ENCODE results near the gene LCAT. TPM values are rescaled to one million over a fixed set of nuclear protein-coding genes. Genes with fewer than 3 reads are reported as not detected.

Gene LCAT
- total and polyA plus RNA-seq, 7 experiments from 2014 or later: 0.33 to 23.6 (median 11.9) TPM

DNA sequence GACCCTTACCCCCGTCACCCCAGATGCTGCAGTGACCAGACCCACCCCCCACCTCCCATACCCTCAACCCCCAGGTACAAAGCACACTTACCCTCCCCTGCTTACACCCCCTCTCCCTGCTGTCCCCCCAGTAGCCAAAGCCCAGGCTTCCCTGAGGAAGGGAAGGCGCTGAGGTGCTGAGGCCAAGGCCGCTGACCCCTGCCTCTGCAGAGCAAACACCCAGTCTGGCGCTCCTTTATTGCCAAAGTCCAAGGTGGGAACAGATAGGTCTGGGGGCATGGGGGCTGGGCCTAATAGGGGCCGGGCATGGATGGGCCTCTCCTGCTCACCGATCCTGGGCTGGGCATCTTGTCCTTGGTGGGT lies 683 bp downstream of the LCAT start:
- no peaks in the 10 kb centered on the region for H3K27me3 ChIP-seq (ENCODE audit: control insufficient read depth in 2 of 2, insufficient read depth in 2 of 2, low read length in 2 of 2)
- no peaks in the 10 kb centered on the region for H3K9me3 ChIP-seq (ENCODE audit: control insufficient read depth in 2 of 3, low read length in 3 of 3)
- no peak for DNase-seq
- no peak overlapping the region for H3K4me3 ChIP-seq (ENCODE audit: low read length)
- Mint-ChIP-seq H3K36me3 (peaks cover 0 to 10% (median 0%) of the 10 kb centered on the region in 5 donors), H3K4me1 (peaks cover 17 to 32% (median 23%) of the 10 kb centered on the region in 7 donors), H3K27ac (no peak overlapping the region), H3K9me3 (no peaks in the 10 kb centered on the region), H3K27me3 (no peaks in the 10 kb centered on the region), H3K4me3 (no peak overlapping the region)
- peaks cover 0 to 25% of the 10 kb centered on the region in 2 donors for H3K4me1 ChIP-seq (ENCODE audit: control insufficient read depth in 2 of 2, insufficient read depth in 2 of 2, low read length in 2 of 2)
- intact Hi-C loops (cut with micrococcal nuclease): no loop called here
- ChIA-PET CTCF (no interaction called here), POLR2A (interaction anchor here (0.8 kb wide), 1 partner anchor 22 kb away, joined by 4 read pairs; no protein-coding TSS in a partner anchor)
- no peak for ATAC-seq
- no peak overlapping the region for H3K27ac ChIP-seq (ENCODE audit: low read depth, low read length)
- H3K36me3 ChIP-seq (ENCODE audit: control insufficient read depth in 2 of 3, insufficient read depth in 3 of 3, low read length in 3 of 3): peaks cover 0 to 51% (median 0%) of the 10 kb centered on the region in 3 experiments

DNA sequence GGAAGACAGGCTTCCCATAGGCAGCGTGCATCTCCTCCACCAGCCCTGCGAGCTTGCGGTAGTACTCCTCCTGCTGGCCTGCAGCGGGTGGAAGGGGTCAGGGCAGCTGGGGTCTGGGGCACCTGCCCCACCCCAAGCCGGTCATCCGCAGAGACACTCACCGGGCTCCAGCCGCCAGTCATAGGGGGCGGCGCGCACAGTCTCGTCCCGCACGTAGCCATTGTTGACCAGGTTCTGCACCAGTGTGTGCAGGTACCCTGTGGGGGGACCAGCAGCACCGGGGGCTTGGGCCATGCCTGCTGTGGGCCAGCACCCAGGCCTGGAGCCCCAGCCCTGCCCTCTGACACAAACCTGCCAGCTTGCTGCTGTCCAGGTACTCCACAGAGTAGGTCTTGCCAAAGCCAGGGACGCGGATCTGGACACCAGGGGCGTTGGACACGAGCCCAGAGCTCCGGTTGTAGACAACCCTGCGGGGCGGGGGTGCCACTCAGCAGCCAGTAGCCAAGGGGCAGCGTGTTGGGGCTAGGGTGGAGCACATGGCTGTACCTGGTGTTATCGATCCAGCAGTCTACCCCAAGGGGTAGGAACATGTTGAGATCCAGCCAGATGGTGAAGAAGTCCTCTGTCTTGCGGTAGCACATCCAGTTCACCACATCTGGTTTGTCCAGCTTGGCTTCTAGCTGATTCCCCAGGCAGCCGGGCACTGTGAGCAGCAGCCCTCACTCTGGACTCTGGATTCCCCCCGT lies 1.2 kb downstream of the LCAT start:
- Mint-ChIP-seq H3K27me3 (no peaks in the 10 kb centered on the region), H3K27ac (peak overlapping the region in 3 of 9 donors; percentile 5 to 71 (median 62)), H3K4me3 (no peak overlapping the region), H3K36me3 (peaks cover 0 to 10% (median 0%) of the 10 kb centered on the region in 5 donors), H3K9me3 (no peaks in the 10 kb centered on the region), H3K4me1 (peaks cover 17 to 32% (median 22%) of the 10 kb centered on the region in 7 donors)
- Histone ChIP-seq H3K9me3 (ENCODE audit: control insufficient read depth in 2 of 3, low read length in 3 of 3) (no peaks in the 10 kb centered on the region), H3K36me3 (ENCODE audit: control insufficient read depth in 2 of 3, insufficient read depth in 3 of 3, low read length in 3 of 3) (peaks cover 0 to 45% (median 0%) of the 10 kb centered on the region in 3 experiments), H3K4me3 (ENCODE audit: low read length) (no peak overlapping the region), H3K27me3 (ENCODE audit: control insufficient read depth in 2 of 2, insufficient read depth in 2 of 2, low read length in 2 of 2) (no peaks in the 10 kb centered on the region), H3K27ac (ENCODE audit: low read depth, low read length) (no peak overlapping the region), H3K4me1 (ENCODE audit: control insufficient read depth in 2 of 2, insufficient read depth in 2 of 2, low read length in 2 of 2) (peaks cover 0 to 25% of the 10 kb centered on the region in 2 donors)
- CTCF ChIA-PET: interaction anchor here (0.8 to 2.5 kb wide), 3 partner anchors 24 to 51 kb away, joined by 3 to 7 read pairs (median 4); no protein-coding TSS in a partner anchor
- DNase-seq (no peak), ATAC-seq (no peak)
- POLR2A ChIA-PET: no interaction called here
- intact Hi-C loops (cut with micrococcal nuclease): no loop called here

DNA sequence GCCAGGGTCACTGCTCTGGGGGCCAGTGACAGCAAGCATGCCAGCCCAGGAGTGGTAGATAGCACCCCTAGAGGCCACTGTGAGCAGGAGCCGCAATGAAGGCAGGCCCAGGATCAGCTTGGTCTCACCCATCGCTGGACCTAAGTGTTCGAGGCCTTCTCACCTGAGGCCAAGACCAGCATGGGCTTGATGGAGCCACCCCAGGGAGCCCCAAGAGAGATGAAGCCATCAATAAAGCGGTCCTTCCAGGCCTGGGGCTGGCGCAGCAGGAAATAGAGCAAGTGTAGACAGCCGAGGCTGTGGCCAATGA lies 1.8 kb downstream of the LCAT start:
- ATAC-seq (peak; percentile 64), DNase-seq (peak in 4 of 9 donors; percentile 17 to 31 (median 24))
- intact Hi-C loops (cut with micrococcal nuclease): no loop called here
- Histone ChIP-seq H3K4me3 (ENCODE audit: low read length) (no peak overlapping the region), H3K27me3 (ENCODE audit: control insufficient read depth in 2 of 2, insufficient read depth in 2 of 2, low read length in 2 of 2) (no peaks in the 10 kb centered on the region), H3K36me3 (ENCODE audit: control insufficient read depth in 2 of 3, insufficient read depth in 3 of 3, low read length in 3 of 3) (peaks cover 0 to 41% (median 0%) of the 10 kb centered on the region in 3 experiments), H3K9me3 (ENCODE audit: control insufficient read depth in 2 of 3, low read length in 3 of 3) (no peaks in the 10 kb centered on the region), H3K4me1 (ENCODE audit: control insufficient read depth in 2 of 2, insufficient read depth in 2 of 2, low read length in 2 of 2) (peaks cover 4 to 29% of the 10 kb centered on the region in 2 donors), H3K27ac (ENCODE audit: low read depth, low read length) (no peak overlapping the region)
- H3K36me3 Mint-ChIP-seq: peaks cover 0 to 11% (median 0%) of the 10 kb centered on the region in 5 donors
- POLR2A ChIA-PET: no interaction called here
- H3K4me1 Mint-ChIP-seq: peaks cover 21 to 37% (median 26%) of the 10 kb centered on the region in 7 donors
- H3K27me3 Mint-ChIP-seq: no peaks in the 10 kb centered on the region
- no peaks in the 10 kb centered on the region for H3K9me3 Mint-ChIP-seq
- no peak overlapping the region for H3K4me3 Mint-ChIP-seq
- H3K27ac Mint-ChIP-seq: peak overlapping the region in 7 of 9 donors; percentile 47 to 85 (median 74)
- CTCF ChIA-PET: interaction anchor here (0.8 to 2.5 kb wide), 4 partner anchors 24 to 375 kb away, joined by 3 to 7 read pairs (median 4); no protein-coding TSS in a partner anchor

DNA sequence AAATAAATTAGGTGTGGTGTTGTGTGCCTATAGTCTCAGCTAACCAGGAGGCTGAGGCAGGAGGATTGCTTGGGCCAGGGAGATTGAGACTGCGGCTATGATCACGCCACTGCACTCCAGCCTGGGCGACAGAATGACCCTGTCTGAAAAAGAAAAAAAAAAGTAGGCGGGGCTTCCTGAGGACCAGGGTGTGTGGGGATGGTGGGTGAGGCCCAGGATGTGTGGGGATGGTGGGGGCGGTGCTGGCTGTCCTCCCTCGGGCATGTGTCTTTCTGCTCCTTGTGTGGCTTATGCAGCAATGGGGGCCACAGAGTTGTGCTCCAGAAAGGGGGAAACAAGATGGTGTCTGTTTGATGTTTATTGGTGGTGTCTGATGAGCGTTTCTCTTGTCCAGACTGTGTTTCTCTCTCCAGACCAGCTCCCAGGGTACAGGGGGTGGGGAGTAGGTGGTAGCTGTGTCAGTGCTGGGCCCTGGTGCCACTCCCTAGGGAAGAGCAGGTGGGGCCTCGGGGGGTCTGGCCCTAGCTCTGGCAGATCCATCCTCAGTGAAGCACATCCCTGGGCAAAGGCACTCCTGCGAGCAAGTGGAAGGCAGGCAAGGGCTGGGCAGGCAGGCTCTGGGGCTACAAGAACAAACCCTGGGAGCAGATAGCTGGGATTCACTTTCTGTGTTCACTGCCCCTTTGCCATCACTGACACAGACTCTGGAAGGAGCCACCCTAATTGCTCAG lies 2.3 kb downstream of the LCAT start:
- H3K27me3 ChIP-seq (ENCODE audit: control insufficient read depth in 2 of 2, insufficient read depth in 2 of 2, low read length in 2 of 2): no peaks in the 10 kb centered on the region
- CTCF ChIA-PET: interaction anchor here (0.8 to 3.0 kb wide), 7 partner anchors 25 to 376 kb away, joined by 3 to 14 read pairs (median 6); partner anchors contain the start of gene NRN1L
- H3K4me3 ChIP-seq (ENCODE audit: low read length): no peak overlapping the region
- DNase-seq: no peak
- intact Hi-C loops (cut with micrococcal nuclease): no loop called here
- H3K27ac ChIP-seq (ENCODE audit: low read depth, low read length): no peak overlapping the region
- peaks cover 9 to 33% of the 10 kb centered on the region in 2 donors for H3K4me1 ChIP-seq (ENCODE audit: control insufficient read depth in 2 of 2, insufficient read depth in 2 of 2, low read length in 2 of 2)
- no peaks in the 10 kb centered on the region for H3K27me3 Mint-ChIP-seq
- POLR2A ChIA-PET: interaction anchor here (0.5 to 1.7 kb wide), 5 partner anchors 55 to 399 kb away, joined by 3 to 4 read pairs (median 3); partner anchors contain the start of gene DPEP2
- H3K4me3 Mint-ChIP-seq: peak overlapping the region in 2 of 10 donors; percentile 12 to 14
- peaks cover 24 to 42% (median 30%) of the 10 kb centered on the region in 7 donors for H3K4me1 Mint-ChIP-seq
- no peaks in the 10 kb centered on the region for H3K9me3 ChIP-seq (ENCODE audit: control insufficient read depth in 2 of 3, low read length in 3 of 3)
- peaks cover 0 to 36% (median 0%) of the 10 kb centered on the region in 3 experiments for H3K36me3 ChIP-seq (ENCODE audit: control insufficient read depth in 2 of 3, insufficient read depth in 3 of 3, low read length in 3 of 3)
- peak overlapping the region in 8 of 9 donors; percentile 60 to 88 (median 79) for H3K27ac Mint-ChIP-seq
- H3K9me3 Mint-ChIP-seq: no peaks in the 10 kb centered on the region
- no peak for ATAC-seq
- peaks cover 0 to 15% (median 0%) of the 10 kb centered on the region in 5 donors for H3K36me3 Mint-ChIP-seq

DNA sequence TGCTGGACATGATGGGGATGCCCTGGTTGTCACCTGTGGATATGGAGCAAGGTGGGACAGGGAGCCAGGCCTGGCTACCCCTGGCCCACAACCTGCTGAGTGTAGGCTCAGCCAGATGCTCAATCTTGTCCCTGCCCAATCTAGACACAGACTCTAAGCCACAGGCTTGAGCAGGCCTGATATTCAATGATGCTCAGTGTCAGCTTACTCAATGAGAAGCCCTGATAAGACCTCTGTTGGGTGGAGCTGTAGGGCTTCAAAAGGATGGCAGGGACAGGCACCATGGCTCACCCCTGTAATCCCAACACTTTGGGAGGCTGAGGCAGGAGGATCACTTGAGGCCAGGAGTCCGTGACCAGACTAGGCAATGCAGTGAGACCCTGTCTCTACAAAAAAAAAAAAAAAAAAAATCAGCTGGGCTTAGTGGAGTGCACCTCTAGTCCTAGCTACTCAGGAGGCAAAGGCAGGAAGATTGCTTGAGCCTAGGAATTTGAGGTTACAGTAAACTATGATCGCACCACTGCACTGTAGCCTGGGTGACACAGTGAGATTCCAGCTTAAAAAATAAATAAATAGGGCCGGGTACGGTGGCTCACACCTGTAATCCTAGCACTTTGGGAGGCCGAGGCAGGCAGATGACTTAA lies 3.4 kb downstream of the LCAT start:
- intact Hi-C loops (cut with micrococcal nuclease): no loop called here

More for the DNA sequence above, 3.4 kb downstream of the LCAT start:
- Mint-ChIP-seq H3K4me3 (peak overlapping the region in 9 of 10 donors; percentile 51 to 76 (median 73)), H3K4me1 (peaks cover 26 to 45% (median 33%) of the 10 kb centered on the region in 7 donors), H3K9me3 (no peaks in the 10 kb centered on the region), H3K36me3 (peaks cover 0 to 17% (median 4%) of the 10 kb centered on the region in 5 donors), H3K27me3 (peaks cover 0 to 3% (median 0%) of the 10 kb centered on the region in 5 donors), H3K27ac (peak overlapping the region; percentile 23 to 95 (median 91))
- H3K27me3 ChIP-seq (ENCODE audit: control insufficient read depth in 2 of 2, insufficient read depth in 2 of 2, low read length in 2 of 2): no peaks in the 10 kb centered on the region
- peaks cover 0 to 35% (median 0%) of the 10 kb centered on the region in 3 experiments for H3K36me3 ChIP-seq (ENCODE audit: control insufficient read depth in 2 of 3, insufficient read depth in 3 of 3, low read length in 3 of 3)
- peaks cover 9 to 33% of the 10 kb centered on the region in 2 donors for H3K4me1 ChIP-seq (ENCODE audit: control insufficient read depth in 2 of 2, insufficient read depth in 2 of 2, low read length in 2 of 2)
- no peaks in the 10 kb centered on the region for H3K9me3 ChIP-seq (ENCODE audit: control insufficient read depth in 2 of 3, low read length in 3 of 3)
- ATAC-seq (no peak), DNase-seq (no peak)
- CTCF ChIA-PET: interaction anchor here (0.6 to 3.0 kb wide), 7 partner anchors 26 to 404 kb away, joined by 3 to 14 read pairs (median 6); partner anchors contain the start of gene NRN1L
- POLR2A ChIA-PET: interaction anchor here (0.6 to 1.7 kb wide), 8 partner anchors 48 to 134 kb away, joined by 3 to 6 read pairs (median 4); partner anchors contain the start of genes DDX28, DPEP2 and DUS2
- no peak overlapping the region for H3K4me3 ChIP-seq (ENCODE audit: low read length)
- peak overlapping the region; percentile 68 for H3K27ac ChIP-seq (ENCODE audit: low read depth, low read length)
